ENCODE measurements around the gene FADS1. TPM values are rescaled to one million over a fixed set of nuclear protein-coding genes. Genes with fewer than 3 reads are reported as not detected.

Gene FADS1
- 49.8 and 55.0 TPM in 2 replicates for total RNA-seq (2014; rRNA removed; shearing (Covaris generic); ENCODE audit: low replicate concordance)

DNA sequence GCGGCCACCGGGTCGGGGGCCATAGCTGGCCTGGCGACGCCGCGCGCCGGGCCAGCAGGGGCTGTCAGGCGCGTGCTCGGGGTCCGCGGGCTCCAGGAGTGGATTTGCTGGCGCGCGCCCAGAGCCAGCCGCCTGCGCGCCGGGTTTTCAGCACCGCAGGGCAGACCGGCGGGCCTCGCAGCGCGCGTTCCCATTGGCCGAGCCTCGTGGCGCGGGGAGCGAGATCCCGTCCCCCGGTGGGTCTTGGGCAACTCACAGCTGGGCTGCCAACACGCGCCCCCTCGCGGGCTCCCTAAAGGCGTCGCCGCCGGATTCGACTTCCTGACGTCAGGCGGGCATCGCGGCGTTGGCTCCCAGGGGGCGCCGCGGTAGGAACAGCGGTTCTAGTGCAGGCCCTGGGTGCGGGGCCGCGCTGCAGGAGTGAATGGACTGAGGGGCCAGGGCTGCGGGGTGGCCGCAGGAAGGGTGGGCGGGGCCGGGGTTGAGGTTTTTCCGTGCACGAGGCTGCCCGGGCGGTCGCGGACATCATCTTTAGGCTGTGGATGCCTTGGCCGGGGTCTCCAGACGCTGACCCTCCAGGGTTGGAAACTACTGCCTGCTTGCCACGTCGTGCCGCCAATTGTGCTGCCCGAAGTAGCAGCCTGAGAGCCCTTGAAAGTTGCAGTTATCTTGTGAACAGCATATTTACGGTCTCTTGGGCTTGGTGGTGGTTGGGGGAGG is at the start of gene FADS1:
Gene FADS1 (minus strand): TSS at position 268 of the 720 bp plus-strand sequence. CDS start 74 bp downstream, at position 194.
- DNase-seq (ENCODE audit: low read depth) = peak; percentile 92
- in situ Hi-C loops (cut with HindIII; ENCODE audit: low pct_unique_long_range_greater_than_20kb, low sequenced_read_pairs) = no loop called here

DNA sequence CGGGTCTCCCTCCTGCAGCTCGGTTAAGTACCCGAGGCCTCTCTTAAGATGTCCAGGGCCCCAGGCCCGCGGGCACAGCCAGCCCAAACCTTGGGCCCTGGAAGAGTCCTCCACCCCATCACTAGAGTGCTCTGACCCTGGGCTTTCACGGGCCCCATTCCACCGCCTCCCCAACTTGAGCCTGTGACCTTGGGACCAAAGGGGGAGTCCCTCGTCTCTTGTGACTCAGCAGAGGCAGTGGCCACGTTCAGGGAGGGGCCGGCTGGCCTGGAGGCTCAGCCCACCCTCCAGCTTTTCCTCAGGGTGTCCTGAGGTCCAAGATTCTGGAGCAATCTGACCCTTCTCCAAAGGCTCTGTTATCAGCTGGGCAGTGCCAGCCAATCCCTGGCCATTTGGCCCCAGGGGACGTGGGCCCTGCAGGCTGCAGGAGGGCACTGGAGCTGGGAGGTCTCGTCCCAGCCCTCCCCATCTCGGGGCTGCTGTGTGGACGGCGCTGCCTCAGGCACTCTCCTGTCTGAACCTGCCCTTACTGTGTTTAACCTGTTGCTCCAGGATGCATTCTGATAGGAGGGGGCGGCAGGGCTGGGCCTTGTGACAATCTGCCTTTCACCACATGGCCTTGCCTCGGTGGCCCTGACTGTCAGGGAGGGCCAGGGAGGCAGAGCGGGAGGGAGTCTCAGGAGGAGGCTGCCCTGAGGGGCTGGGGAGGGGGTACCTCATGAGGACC is 49.6 kb upstream of the FADS1 start:
- DNase-seq (ENCODE audit: low read depth) = no peak
- in situ Hi-C loops (cut with HindIII; ENCODE audit: low pct_unique_long_range_greater_than_20kb, low sequenced_read_pairs) = no loop called here

DNA sequence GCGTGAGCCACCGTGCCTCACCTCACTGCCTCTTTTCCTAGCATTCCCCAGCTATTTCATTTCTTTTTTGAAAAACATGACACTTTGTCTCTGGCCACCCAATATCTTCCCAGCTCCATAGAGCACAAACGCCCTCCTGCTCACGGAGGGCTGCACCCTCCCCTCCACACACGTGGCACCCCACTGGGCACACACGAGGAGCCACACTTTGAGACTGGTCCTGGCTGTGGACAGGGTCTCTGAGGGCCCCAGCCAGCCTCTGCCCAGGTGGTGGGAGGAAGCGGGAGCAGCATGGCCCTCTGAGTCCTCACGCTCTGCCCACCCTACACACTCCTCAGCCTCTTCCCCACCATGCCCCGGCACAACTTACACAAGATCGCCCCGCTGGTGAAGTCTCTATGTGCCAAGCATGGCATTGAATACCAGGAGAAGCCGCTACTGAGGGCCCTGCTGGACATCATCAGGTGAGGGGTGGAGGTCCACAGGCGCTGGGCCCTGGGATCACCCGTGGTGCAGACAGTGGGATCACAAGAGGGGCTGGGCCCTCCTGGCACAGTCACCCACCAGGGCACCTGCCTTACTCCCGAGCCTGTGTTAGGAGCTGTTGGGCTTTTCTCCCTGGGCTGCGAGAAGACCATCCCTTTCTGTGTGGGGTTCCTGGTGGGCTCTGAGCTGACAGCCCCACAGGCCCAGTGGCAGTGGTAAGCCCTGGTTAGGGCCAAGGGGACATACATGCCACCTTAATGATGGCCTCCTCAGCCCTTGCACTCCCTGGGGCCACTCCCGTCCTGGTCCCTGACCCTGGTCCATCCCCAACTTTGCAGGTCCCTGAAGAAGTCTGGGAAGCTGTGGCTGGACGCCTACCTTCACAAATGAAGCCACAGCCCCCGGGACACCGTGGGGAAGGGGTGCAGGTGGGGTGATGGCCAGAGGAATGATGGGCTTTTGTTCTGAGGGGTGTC is 48.3 kb upstream of the FADS1 start:
- DNase-seq (ENCODE audit: low read depth) = no peak
- in situ Hi-C loops (cut with HindIII; ENCODE audit: low pct_unique_long_range_greater_than_20kb, low sequenced_read_pairs) = no loop called here

DNA sequence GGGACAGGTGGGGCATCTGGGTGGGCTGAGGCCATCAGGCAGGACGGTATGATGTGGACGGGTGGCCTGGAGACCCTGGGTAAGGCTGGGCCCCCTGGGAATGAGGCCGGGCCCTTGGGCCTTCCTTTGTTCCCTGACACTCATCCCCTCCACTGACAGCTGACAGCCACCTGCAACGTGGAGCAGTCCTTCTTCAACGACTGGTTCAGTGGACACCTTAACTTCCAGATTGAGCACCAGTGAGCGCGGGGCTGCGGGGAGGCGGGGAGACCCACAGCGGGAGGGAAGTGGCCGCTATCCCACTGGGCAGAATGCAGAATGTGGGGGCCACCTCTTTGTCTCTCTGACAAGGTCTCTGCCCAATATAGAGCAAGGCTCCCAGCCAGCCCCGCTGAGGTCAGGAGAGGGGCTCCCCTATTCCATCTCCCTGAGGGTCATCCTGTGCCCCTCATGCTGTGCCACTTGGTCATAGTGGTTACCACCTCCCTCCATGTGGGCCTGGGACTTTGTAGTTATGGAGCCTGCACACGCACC is 46.8 kb upstream of the FADS1 start:
- in situ Hi-C loops (cut with HindIII; ENCODE audit: low pct_unique_long_range_greater_than_20kb, low sequenced_read_pairs) = no loop called here
- no peak for DNase-seq (ENCODE audit: low read depth)

DNA sequence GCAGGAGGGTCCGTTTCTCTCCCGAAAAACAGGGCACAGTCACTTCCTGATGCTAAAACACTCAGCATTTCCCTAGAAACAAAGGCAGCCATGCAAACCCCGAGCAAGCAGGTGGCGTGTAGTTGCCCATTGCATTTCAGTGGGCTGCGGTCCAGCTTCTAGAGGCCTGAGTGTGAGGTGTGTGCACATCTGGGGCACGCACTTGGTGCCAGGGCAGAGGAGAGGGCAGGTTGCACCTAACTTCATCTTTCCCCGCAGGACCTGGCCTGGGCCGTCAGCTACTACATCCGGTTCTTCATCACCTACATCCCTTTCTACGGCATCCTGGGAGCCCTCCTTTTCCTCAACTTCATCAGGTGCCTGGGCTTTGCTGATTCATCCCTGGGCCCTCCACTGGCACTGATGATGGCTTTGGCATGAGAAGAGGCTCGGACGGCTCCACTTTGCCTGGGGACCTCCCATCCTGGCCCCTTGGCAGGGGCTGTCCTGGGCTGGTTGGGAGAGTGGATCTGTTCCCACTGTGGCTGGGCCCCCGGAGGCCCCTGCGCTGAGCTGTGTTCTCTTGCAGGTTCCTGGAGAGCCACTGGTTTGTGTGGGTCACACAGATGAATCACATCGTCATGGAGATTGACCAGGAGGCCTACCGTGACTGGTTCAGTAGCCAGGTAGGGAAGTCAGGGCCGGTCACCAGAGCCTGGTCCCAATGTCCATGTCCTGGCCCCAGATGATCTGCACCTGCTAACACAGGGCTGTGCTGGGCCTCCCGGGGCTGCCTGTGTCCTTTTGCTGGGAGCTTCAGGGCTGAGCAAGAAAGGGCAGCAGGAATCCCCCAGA is 46.1 kb upstream of the FADS1 start:
- in situ Hi-C loops (cut with HindIII; ENCODE audit: low pct_unique_long_range_greater_than_20kb, low sequenced_read_pairs) = no loop called here
- peak; percentile 25 for DNase-seq (ENCODE audit: low read depth)

DNA sequence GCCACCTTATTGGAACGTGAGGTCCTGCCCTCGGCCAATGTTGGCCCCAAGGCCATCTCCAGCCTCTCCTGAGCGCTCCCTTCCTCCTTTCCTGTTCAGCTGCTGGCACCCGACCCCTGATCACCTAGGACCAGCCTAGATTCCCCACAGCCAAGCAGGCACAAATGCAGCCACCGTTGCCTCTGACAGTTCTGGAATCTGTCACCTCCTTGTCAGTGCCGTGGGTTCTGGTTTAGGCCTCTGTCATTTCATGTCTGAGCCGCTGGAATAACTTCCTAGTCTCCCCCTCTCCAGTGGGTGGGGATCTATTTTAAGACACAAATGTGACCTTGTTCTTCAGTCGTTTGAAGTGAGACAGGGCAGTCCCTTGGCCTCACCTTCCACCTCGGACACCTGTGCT is 44.8 kb upstream of the FADS1 start:
- DNase-seq (ENCODE audit: low read depth) = no peak
- in situ Hi-C loops (cut with HindIII; ENCODE audit: low pct_unique_long_range_greater_than_20kb, low sequenced_read_pairs) = no loop called here

DNA sequence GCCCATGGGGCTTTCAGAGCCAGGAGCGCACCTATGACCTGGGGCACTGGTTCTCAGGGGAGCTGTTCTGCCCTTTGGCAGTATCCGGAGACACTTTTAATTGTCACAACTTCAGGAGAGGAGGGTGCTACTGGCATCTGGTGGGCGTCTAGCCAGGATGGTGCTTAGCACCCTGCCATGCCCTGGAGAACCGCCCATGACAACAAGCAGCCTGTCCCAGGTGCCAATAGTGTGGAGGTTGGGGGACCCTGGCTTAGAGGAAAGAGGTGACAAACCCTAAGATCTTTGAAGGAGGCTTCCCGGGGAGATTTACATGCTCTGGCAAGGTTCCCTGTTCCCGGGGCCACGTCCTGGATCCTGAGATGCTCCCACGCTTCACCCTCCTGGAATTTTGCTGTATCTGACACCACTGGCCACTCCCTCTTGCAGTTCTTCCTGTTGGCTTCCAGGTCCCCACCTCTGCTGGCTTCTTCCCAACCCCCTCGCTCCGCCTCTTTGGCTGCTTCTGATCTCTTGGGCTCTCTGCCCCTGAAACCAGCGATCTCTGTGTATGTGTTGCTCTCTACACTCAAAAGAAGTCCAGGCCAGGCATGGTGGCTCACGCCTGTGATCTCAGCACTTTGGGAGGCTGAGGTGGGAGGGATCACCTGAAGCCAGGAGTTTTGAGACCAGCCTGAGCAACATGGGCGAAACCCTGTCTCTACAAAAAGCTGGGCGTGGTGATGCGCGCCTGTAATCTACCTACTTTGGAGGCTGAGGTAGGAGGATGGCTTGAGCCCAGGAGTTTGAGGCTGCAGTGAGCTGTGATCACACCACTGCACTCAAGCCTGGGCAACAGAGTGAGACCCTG is 43.5 kb upstream of the FADS1 start:
- peak; percentile 41 for DNase-seq (ENCODE audit: low read depth)
- in situ Hi-C loops (cut with HindIII; ENCODE audit: low pct_unique_long_range_greater_than_20kb, low sequenced_read_pairs) = no loop called here

DNA sequence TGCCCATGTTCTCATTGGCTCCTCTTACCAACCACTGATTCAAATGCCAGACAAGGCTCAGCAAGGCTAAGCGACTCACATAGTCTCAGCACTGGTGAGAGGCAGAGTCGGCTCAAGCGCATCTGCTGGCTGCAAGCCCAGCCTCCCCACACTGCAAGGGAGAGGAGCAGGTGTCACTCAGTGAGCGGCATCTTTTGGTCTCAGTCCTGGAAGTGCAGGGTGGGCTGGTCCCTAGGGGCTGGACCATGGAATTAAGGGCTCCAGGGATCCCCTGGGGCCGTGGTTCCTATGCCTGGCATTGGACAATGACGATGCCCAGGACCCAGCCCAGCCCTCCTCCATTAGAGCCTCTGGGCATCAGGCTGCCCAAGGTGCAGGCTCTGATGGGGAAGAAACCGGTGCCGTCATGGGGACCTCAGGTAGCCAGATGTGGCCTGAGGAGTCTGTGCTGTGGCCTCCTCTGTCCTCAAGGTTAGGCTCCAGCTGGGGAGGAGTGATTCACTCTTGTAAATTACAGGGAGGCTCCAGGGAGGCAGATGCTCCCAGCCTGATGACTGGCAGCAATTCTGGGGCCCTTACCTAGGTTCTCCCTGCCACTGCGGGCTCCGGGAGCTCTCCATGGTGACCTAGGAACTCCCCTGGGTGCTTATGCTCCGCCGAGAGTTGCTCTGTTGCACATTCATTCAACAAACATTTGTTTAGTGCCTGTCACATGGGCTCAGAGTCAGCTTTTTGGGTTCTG is 39.3 kb upstream of the FADS1 start:
- no peak for DNase-seq (ENCODE audit: low read depth)
- in situ Hi-C loops (cut with HindIII; ENCODE audit: low pct_unique_long_range_greater_than_20kb, low sequenced_read_pairs) = no loop called here

DNA sequence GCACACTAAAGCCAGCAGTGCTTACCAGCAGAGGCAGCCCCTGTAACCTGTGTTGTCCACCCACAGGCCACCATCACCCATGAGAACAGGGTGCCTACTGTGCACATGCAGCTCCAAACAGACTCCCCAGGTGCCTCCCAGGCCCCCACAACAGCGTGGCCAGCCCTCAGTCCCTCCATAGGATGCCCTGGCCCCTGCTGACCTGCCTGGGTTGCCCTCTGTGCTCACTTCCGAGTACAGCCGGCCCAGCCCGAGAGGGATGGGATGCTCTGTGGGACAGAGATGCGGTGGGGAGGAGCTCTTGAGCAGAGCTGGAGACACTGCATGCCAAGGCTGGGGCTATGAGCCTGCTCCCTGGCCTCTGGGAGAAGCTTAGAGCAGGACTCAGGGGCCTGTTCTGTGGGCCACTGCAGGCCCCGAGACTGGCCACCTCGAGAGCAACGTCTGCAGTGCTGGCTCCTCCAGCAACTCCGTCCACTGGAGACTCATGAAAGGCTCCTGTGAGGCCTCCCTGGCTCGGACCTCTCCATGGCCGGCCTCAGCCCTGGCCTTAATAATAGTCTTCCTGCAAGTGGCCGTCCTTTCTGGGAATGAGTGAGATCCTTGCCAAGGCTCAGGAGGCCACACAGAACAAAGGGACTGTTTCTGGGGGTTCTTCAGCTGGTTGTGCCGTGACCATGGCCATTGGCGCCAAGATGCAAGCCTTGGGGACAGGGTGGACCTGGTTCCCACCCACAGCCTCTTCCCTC is 38.3 kb upstream of the FADS1 start:
- in situ Hi-C loops (cut with HindIII; ENCODE audit: low pct_unique_long_range_greater_than_20kb, low sequenced_read_pairs) = no loop called here
- no peak for DNase-seq (ENCODE audit: low read depth)

DNA sequence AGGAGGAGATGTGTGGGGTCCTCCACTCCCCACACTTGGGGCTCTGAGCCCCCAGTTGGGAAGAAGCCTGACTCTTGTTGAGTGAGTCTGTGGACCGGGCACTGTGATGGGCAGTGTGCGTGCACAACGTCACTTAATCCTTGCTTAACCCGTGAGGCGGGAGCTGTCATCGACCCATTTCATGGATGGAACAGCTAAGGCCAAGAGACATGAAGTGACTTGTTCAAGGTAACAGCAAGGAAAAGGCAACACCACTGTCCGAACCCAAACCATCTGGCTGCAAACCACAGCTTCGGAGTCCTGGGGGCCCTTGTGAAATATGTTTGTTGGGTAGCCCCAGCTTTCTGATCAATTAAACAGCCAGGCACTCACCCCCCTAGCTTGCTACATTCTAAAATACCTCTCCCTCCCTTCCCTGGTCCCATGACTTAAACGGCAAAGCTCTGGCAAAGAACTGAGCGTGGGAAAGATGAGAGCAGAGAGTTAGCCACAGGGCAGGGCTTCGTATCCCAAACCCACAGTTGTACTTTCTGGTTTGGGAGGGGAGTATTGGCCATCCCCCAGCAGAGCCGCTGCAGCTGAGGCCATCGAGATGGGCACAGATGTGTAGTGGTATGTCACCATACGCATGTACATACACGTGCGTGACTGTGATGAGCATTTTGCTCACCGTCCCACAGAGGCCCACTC is 37.5 kb upstream of the FADS1 start:
- DNase-seq (ENCODE audit: low read depth) = no peak
- in situ Hi-C loops (cut with HindIII; ENCODE audit: low pct_unique_long_range_greater_than_20kb, low sequenced_read_pairs) = no loop called here

DNA sequence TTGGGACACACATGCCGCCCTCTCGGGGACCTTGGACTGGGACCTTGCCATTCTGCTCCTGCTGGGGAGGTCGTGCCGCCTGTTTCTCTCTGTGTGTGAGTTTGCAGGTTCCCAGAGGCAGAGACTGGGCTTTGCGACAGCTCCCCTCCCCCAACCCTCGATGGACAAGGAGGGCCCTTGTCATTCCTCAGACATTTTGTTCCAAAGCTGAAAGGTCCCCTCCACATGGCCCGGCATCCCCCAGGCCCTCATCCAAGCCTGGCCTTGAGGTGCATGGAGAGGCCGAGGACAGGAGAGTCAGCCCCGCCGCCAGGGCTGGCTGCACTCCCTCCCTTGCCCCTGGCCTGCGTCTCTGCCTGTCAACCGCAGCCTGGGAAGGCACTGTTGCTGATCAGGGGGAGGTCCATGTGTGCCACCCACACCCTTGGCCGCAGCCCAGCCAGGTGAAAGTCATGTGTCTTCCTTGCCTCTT is 36.9 kb upstream of the FADS1 start:
- in situ Hi-C loops (cut with HindIII; ENCODE audit: low pct_unique_long_range_greater_than_20kb, low sequenced_read_pairs) = no loop called here

DNA sequence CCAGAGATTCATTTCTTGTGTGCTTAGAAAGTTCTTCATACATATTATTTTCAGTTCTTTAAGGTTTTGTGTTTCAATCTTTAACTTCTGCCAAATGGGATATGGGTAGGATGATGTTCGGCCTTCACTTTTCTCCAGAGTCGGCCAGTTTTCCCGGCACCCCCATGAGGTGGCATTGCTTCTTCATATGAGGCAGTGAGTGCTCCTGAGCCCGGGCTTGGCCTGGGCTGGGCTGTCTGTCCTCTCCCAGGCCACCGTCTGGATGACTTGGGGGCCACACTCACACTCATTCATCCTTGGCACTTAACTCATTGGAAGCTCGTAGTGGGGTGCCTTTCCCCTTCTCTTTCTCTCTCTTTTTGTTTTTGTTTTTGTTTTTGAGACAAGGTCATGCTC is 35.1 kb upstream of the FADS1 start:
- in situ Hi-C loops (cut with HindIII; ENCODE audit: low pct_unique_long_range_greater_than_20kb, low sequenced_read_pairs) = no loop called here

More for the DNA sequence above, 36.9 kb upstream of the FADS1 start:
- DNase-seq (ENCODE audit: low read depth) = no peak

DNA sequence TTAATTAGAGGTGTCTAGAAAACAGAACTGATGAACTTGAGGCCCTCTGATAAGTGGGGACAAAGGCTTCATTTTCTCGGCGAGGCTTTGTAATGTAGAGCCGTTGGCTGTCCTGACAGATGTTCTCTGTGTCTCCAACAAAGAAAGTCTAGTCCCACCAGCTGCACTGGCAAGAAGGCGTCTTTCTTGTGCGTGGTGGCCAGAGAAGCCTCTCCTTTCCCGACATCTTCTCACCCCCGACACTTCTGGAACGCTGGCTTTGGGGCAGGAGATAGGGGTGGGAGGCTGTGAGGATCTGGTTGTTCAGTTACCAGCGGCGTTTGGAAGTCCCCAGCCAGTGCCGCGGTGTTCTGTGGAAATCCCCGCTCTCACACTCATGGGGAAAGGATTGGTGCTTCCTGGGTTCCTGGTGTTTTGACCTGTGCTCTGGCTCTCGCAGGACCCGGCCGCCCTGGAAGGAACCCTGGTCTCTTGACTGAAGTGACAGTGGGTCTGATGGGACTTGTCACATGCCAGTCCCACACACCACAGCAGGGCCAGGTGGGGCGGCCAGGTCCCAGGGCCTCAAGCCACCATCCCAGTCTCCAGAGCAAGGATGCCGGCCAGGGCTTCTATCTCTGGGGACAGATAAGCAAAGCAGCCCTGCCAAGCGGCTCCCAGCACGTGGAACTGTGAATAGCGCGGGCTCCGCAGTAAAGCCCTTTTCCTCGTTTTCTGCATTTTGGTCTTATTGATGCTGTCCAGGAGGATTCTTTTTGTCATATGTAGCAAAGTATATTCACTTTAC is 34.5 kb upstream of the FADS1 start:
- in situ Hi-C loops (cut with HindIII; ENCODE audit: low pct_unique_long_range_greater_than_20kb, low sequenced_read_pairs) = no loop called here
- no peak for DNase-seq (ENCODE audit: low read depth)

More for the DNA sequence above, 35.1 kb upstream of the FADS1 start:
- no peak for DNase-seq (ENCODE audit: low read depth)

DNA sequence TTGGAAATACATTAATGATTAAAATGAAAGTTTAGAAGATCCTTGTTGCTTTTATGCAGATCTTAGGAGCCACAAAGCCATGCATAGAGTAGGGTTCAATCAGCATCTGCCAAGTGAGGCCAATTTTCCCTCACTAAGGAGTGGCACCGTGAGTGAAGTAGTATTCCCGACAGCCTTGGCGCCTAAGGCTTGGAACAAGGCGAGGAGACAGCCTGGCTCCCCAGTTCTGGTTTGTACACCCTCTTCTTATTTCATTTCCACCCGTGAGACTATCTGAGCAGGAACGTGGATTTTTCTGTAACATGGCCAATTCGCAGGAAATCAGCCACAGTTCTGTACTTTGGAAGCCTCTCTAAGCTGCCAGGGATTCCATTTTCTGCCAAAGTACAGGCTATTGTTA is 33.9 kb upstream of the FADS1 start:
- in situ Hi-C loops (cut with HindIII; ENCODE audit: low pct_unique_long_range_greater_than_20kb, low sequenced_read_pairs) = no loop called here

More for the DNA sequence above, 33.9 kb upstream of the FADS1 start:
- DNase-seq (ENCODE audit: low read depth) = no peak
